Measurements from ENCODE around the gene RNF144A. TPM values are rescaled to one million over a fixed set of nuclear protein-coding genes. Genes with fewer than 3 reads are reported as not detected.

The RNF144A gene
- total and polyA plus RNA-seq, 3 experiments from 2014 or later, result 8.3 to 14.9 (median 13.5) TPM

- H3K27ac Mint-ChIP-seq, result peak overlapping the region in 2 of 8 donors; percentile 48 to 55
- H3K27me3 Mint-ChIP-seq, result no peaks in the 10 kb centered on the region
- ChIA-PET CTCF (no interaction called here), POLR2A (no interaction called here)
- H3K4me3 Mint-ChIP-seq, result no peak overlapping the region
- Histone ChIP-seq H3K4me3 (ENCODE audit: low read length) (no peak overlapping the region), H3K36me3 (ENCODE audit: insufficient read depth, low read length) (no peaks in the 10 kb centered on the region), H3K27ac (ENCODE audit: low read depth, low read length) (peak overlapping the region; percentile 27), H3K27me3 (ENCODE audit: insufficient read depth, low read length, poor library complexity, severe bottlenecking) (no peaks in the 10 kb centered on the region), H3K9me3 (ENCODE audit: low read length) (no peaks in the 10 kb centered on the region), H3K4me1 (ENCODE audit: insufficient read depth, low read length) (no peaks in the 10 kb centered on the region)
- peaks cover 4 to 33% (median 11%) of the 10 kb centered on the region in 3 donors for H3K4me1 Mint-ChIP-seq
- H3K9me3 Mint-ChIP-seq, result no peaks in the 10 kb centered on the region
- H3K36me3 Mint-ChIP-seq, result peaks cover 0 to 55% (median 5%) of the 10 kb centered on the region in 3 donors
- no peak for DNase-seq
Observed at GRCh38 chr2:7007846-7008741, 90.9 kb downstream of the RNF144A start.

DNA sequence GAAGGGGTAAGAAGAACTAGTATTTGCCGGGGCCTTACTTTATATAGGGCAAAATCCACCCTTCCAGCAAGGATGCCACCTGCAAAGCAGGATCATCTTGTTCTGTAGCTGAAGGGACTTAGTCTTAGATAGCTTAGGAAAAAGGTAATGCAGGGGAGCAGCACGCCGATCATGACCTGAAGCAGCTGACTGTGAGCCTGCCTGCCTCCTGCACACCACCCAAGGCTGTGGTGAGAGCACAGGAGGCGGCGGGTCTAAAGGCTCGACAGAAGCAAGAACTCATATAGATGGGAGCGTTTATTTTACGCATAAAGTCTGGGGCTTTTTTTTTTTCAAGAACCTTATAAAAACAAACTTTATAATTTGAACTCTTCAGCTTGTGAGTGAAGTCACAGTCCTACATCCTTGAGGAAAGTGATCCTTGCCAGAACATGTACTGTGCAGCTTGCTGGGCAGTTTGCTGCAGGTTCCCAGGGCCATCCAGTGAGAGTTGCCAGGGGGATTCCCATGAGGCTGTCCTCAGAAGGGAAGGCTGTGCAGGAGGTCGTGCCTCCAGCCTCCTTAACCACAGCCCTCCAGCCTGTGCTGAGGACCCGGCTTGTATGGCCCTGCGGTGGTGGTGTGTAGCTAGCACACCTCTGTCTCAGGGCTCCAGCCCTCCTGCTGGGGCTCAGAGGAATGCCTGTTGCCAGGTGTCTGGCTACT is 92.1 kb downstream of the RNF144A start:
- Mint-ChIP-seq H3K27ac (peak overlapping the region in 5 of 8 donors; percentile 23 to 88 (median 44)), H3K4me3 (no peak overlapping the region), H3K36me3 (peaks cover 0 to 46% (median 4%) of the 10 kb centered on the region in 3 donors), H3K27me3 (no peaks in the 10 kb centered on the region), H3K9me3 (no peaks in the 10 kb centered on the region), H3K4me1 (peaks cover 15 to 43% (median 24%) of the 10 kb centered on the region in 3 donors)
- Histone ChIP-seq H3K9me3 (ENCODE audit: low read length) (no peaks in the 10 kb centered on the region), H3K4me1 (ENCODE audit: insufficient read depth, low read length) (peaks cover 8% of the 10 kb centered on the region), H3K4me3 (ENCODE audit: low read length) (no peak overlapping the region), H3K27me3 (ENCODE audit: insufficient read depth, low read length, poor library complexity, severe bottlenecking) (no peaks in the 10 kb centered on the region), H3K27ac (ENCODE audit: low read depth, low read length) (no peak overlapping the region), H3K36me3 (ENCODE audit: insufficient read depth, low read length) (no peaks in the 10 kb centered on the region)
- no peak for DNase-seq
- ChIA-PET POLR2A (no interaction called here), CTCF (interaction anchor here (1.1 kb wide), 1 partner anchor 34 kb away, joined by 3 read pairs; no protein-coding TSS in a partner anchor)

- no peaks in the 10 kb centered on the region for H3K27me3 ChIP-seq (ENCODE audit: insufficient read depth, low read length, poor library complexity, severe bottlenecking)
- no peak overlapping the region for H3K27ac ChIP-seq (ENCODE audit: low read depth, low read length)
- H3K36me3 ChIP-seq (ENCODE audit: insufficient read depth, low read length), result peaks cover 4% of the 10 kb centered on the region
- H3K9me3 ChIP-seq (ENCODE audit: low read length), result no peaks in the 10 kb centered on the region
- no peak for DNase-seq
- no peaks in the 10 kb centered on the region for H3K9me3 Mint-ChIP-seq
- H3K27me3 Mint-ChIP-seq, result no peaks in the 10 kb centered on the region
- peak overlapping the region in 1 of 8 donors; percentile 72 for H3K27ac Mint-ChIP-seq
- H3K36me3 Mint-ChIP-seq, result peaks cover 0 to 45% (median 2%) of the 10 kb centered on the region in 3 donors
- ChIA-PET CTCF (interaction anchor here (1.1 kb wide), 1 partner anchor 33 kb away, joined by 3 read pairs; no protein-coding TSS in a partner anchor), POLR2A (no interaction called here)
- peaks cover 19 to 44% (median 28%) of the 10 kb centered on the region in 3 donors for H3K4me1 Mint-ChIP-seq
- H3K4me3 Mint-ChIP-seq, result no peak overlapping the region
- no peak overlapping the region for H3K4me3 ChIP-seq (ENCODE audit: low read length)
- peaks cover 8% of the 10 kb centered on the region for H3K4me1 ChIP-seq (ENCODE audit: insufficient read depth, low read length)
Observed at GRCh38 chr2:7010391-7011054, 93.3 kb downstream of the RNF144A start.

DNA sequence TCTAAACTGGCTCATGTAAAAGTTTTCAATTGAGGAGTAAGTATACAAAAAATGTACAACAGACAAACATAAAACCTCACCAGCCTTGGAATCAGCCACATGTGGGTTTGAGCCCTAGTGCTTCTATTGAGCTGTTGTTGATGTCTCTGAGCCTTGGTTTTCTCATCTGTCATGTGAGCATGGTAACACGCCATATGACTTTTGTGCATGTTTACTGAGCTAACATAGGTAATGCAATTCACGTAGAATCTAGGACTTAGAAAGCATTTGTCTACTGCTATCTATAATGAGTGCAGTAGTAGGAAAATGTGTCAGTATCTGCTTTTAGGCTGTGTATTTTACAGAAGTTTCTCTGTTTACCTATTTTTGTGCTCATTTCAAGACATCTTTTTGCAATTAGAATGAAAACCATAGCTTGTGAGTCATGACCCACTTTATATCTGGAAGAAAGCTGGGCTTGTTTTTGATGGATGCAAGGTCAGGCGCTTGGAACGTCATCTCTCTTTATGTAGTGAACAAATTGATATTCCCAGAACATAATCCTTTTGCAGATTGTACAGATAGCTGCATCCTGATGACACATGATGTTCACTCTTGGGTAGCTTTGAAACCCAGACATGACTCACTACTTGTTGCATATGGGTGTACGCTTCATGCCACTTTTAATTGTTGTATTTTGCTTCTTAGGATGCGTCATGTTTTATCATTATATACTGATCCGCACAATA is 94.3 kb downstream of the RNF144A start:
- Mint-ChIP-seq H3K4me1 (peaks cover 19 to 44% (median 28%) of the 10 kb centered on the region in 3 donors), H3K27ac (no peak overlapping the region), H3K36me3 (peaks cover 0 to 48% (median 2%) of the 10 kb centered on the region in 3 donors), H3K4me3 (no peak overlapping the region), H3K27me3 (no peaks in the 10 kb centered on the region), H3K9me3 (no peaks in the 10 kb centered on the region)
- H3K9me3 ChIP-seq (ENCODE audit: low read length), result no peaks in the 10 kb centered on the region
- H3K36me3 ChIP-seq (ENCODE audit: insufficient read depth, low read length), result peaks cover 9% of the 10 kb centered on the region
- ChIA-PET CTCF (interaction anchor here (4.0 kb wide), 1 partner anchor 115 kb away, joined by 26 read pairs; no protein-coding TSS in a partner anchor), POLR2A (no interaction called here)
- no peak for DNase-seq
- H3K4me1 ChIP-seq (ENCODE audit: insufficient read depth, low read length), result peaks cover 8% of the 10 kb centered on the region
- H3K27ac ChIP-seq (ENCODE audit: low read depth, low read length), result no peak overlapping the region
- H3K4me3 ChIP-seq (ENCODE audit: low read length), result no peak overlapping the region
- H3K27me3 ChIP-seq (ENCODE audit: insufficient read depth, low read length, poor library complexity, severe bottlenecking), result no peaks in the 10 kb centered on the region

- ChIA-PET CTCF (interaction anchor here (4.0 kb wide), 1 partner anchor 115 kb away, joined by 26 read pairs; no protein-coding TSS in a partner anchor), POLR2A (no interaction called here)
- Histone ChIP-seq H3K4me1 (ENCODE audit: insufficient read depth, low read length) (peaks cover 8% of the 10 kb centered on the region), H3K36me3 (ENCODE audit: insufficient read depth, low read length) (peaks cover 9% of the 10 kb centered on the region), H3K27me3 (ENCODE audit: insufficient read depth, low read length, poor library complexity, severe bottlenecking) (no peaks in the 10 kb centered on the region), H3K27ac (ENCODE audit: low read depth, low read length) (no peak overlapping the region), H3K9me3 (ENCODE audit: low read length) (no peaks in the 10 kb centered on the region), H3K4me3 (ENCODE audit: low read length) (no peak overlapping the region)
- Mint-ChIP-seq H3K27ac (peak overlapping the region in 3 of 8 donors; percentile 1 to 51 (median 6)), H3K4me3 (no peak overlapping the region), H3K9me3 (no peaks in the 10 kb centered on the region), H3K4me1 (peaks cover 19 to 43% (median 28%) of the 10 kb centered on the region in 3 donors), H3K36me3 (peaks cover 0 to 46% (median 4%) of the 10 kb centered on the region in 3 donors), H3K27me3 (no peaks in the 10 kb centered on the region)
- no peak for DNase-seq
Observed at GRCh38 chr2:7012141-7012764, 95.0 kb downstream of the RNF144A start.

DNA sequence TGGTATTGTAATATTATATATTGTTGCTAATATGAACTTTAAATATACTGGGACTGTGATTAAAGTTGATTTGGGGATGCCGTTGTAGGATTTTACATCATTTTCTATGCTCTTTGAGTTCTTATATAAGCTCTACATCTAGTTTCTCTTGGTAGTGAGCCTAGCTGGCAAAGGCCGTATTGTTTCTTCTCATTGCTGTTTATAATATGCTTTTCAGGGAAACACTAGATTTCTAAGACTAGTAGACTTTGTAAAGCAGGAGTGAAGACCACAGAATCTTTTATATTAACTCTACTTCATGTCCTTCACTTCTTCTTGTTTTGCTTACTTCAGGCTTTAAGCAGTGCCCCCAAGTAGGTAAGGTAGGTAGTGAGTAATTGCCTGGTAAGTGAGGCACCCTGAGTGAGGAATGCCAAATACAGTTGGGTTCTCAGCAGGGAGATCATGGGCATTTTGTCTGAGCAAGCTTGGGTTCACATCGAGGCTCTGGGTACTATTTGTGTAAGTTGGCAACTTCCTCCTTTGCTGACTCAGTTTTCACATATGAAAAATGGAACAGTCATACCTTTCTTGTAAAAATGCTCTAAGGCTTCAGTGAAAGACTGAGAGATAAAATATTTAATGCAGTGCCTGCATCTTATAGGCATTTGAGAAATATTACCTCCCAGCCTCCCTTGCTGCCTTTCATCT is 96.4 kb downstream of the RNF144A start:
- Mint-ChIP-seq H3K27me3 (no peaks in the 10 kb centered on the region), H3K36me3 (peaks cover 0 to 46% (median 4%) of the 10 kb centered on the region in 3 donors), H3K27ac (peak overlapping the region in 5 of 8 donors; percentile 9 to 67 (median 46)), H3K4me1 (peaks cover 18 to 36% (median 28%) of the 10 kb centered on the region in 3 donors), H3K9me3 (no peaks in the 10 kb centered on the region), H3K4me3 (no peak overlapping the region)
- no peaks in the 10 kb centered on the region for H3K27me3 ChIP-seq (ENCODE audit: insufficient read depth, low read length, poor library complexity, severe bottlenecking)
- ChIA-PET POLR2A (no interaction called here), CTCF (interaction anchor here (1.1 to 4.0 kb wide), 10 partner anchors 8 to 120 kb away, joined by 3 to 26 read pairs (median 4); partner anchors contain the start of gene RNF144A)
- H3K9me3 ChIP-seq (ENCODE audit: low read length), result no peaks in the 10 kb centered on the region
- no peak for DNase-seq
- H3K27ac ChIP-seq (ENCODE audit: low read depth, low read length), result no peak overlapping the region
- peaks cover 8% of the 10 kb centered on the region for H3K4me1 ChIP-seq (ENCODE audit: insufficient read depth, low read length)
- no peak overlapping the region for H3K4me3 ChIP-seq (ENCODE audit: low read length)
- H3K36me3 ChIP-seq (ENCODE audit: insufficient read depth, low read length), result peaks cover 9% of the 10 kb centered on the region

Measured in CD8-positive, alpha-beta memory T cell (primary cell).